GM12872 (cell line): ENCODE results near the gene HMG20A.

Source experiments
- TF ChIP-seq, protein P1 (sequence below): IDR thresholded peaks from 3 replicates; pipeline ENCODE4 v1.5.1; 2011; ENCODE audit warnings: low read depth, mild to moderate bottlenecking, low read length, moderate library complexity; ENCODE audit not compliant: insufficient read depth

The HMG20A gene

DNA sequence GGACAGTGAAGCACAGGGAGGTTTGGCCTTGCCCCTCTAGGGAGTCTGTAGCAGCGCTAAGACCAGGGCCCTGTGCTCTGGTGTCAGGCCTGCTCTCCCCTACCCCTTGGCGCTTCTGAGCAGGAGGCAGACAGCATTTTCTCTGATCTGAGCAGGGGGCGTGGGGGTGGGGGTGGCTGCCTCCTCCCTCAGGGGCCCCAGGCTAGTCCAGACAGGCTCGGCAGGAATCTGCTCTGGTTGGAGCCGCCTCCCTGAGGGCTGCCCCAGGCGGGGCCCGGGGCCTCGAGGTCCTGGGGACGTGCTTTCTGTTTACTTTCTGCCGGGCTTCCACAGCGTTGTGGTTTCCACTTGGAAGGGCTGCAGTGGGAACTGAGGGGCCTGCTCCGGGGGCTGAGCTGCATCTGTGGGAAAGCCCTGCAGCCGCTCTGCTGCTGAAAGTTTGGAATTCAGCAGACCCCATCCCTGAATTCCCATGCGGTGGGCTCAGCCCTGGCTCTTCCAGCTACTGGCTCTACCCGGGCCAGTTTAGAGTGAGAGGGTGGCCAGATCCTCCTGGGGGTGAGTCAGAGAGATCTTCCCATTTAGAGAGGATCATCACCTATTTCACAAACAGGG, 106.6 kb downstream of the HMG20A start:
- TF ChIP-seq, protein P1, sequence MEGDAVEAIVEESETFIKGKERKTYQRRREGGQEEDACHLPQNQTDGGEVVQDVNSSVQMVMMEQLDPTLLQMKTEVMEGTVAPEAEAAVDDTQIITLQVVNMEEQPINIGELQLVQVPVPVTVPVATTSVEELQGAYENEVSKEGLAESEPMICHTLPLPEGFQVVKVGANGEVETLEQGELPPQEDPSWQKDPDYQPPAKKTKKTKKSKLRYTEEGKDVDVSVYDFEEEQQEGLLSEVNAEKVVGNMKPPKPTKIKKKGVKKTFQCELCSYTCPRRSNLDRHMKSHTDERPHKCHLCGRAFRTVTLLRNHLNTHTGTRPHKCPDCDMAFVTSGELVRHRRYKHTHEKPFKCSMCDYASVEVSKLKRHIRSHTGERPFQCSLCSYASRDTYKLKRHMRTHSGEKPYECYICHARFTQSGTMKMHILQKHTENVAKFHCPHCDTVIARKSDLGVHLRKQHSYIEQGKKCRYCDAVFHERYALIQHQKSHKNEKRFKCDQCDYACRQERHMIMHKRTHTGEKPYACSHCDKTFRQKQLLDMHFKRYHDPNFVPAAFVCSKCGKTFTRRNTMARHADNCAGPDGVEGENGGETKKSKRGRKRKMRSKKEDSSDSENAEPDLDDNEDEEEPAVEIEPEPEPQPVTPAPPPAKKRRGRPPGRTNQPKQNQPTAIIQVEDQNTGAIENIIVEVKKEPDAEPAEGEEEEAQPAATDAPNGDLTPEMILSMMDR, result no peak

DNA sequence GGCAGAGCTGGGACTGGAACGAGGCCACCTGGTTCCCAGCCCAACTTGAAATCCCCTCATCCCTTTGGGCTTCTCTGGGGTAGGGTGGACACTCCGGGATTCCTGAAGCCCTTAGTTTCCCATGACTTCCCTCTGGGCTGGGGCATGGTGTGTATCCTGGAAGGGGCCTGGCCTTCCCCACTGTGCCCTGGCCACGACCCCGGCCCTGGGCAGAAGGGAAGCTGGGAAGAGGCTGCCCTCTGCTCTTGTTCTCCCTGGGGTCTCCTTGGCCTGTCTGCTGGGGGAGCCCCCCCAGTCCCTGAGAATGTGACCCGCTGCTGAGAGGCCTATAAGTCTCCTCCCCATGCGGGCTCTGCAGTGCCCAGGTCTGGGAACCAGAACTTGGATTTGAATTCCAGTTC, 107.1 kb downstream of the HMG20A start:
- TF ChIP-seq, protein P1, result no peak

DNA sequence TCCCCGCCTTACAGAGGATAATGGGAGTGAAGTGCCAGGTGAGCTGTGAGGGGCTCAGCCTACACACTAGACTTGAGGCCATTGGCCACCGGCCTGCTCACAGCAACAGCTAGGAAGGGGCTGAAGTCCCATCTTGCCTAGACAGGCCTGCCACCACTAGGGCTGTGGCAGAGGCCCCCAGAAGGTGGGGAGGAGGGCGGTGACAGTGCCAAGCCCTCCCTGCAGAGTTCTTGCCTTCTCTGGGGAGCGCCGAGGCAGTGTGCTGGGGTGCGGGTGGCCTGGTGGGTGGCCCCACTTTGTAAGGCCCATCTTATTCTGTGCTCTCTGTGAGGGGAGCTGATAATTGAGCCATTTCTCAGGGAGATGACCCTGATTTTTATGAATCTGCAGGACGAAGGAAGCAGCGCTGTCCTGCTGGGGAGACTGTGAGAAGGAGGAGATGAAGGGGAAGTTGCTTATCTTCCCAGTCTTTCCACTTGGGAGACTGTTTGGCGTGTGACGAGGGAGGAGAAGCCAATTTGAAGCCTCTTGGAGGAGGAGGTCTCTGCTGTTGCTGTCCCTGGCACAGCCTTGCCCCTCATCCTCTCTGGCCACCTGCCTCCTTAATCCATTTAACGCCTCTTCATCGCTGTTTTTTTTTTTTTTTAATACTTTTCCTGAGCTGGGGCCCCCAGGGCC, 107.7 kb downstream of the HMG20A start:
- TF ChIP-seq, protein P1, result no peak

DNA sequence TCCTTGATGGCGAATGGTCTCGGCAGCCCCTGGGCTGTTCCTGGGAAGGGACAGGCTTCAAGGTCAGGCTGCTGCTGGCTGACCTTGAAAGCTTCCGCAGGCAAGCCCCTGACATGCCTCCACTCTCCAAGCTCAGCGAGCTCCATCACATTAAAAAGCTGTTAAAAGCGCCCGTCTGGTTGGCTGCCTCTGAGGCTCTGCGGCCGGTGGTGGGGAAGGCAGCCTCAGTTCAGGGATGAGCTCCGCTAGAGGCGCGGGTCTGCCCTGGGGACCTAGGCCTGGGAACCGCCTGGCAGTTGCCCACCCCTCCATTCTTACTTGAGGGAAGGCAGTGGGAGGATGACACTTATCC, 108.3 kb downstream of the HMG20A start:
- TF ChIP-seq, protein P1, result no peak

DNA sequence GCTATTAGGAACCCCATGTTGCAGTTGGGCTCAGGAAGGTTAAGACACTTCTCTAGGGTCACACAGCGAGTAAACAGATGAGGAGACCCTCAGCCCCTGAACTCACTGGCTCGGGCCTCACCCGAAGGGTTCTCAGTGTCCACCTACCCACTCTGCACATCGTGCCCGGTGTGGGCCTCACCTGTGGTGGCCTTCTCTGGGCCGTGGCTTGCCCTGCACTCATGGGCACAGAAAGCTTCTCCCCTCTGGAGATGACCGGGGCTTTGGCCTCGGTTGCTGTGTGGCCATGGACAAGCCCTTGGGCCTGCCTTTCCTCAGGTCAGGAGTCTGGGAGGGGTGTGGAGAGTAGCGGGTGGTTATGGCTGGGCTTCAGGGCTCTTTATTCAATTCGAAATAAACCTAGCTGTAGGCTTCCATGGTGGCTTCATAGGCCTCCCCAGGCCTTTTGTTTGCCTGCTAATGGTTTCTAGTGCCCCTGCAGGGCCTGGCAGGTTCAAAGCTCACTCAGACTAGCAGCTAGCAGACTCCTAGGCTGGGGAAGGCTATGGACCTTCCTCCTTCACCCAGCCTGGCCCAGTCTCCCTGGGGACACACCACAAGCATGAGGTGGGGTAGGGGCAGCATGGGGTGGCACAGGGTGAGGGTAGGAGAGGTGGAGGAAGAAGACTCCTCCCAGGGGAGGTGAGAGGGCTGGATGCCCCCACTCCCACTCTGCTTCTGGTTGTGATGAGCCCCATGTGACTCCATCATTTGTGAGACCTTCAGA, 108.9 kb downstream of the HMG20A start:
- TF ChIP-seq, protein P1, result no peak

DNA sequence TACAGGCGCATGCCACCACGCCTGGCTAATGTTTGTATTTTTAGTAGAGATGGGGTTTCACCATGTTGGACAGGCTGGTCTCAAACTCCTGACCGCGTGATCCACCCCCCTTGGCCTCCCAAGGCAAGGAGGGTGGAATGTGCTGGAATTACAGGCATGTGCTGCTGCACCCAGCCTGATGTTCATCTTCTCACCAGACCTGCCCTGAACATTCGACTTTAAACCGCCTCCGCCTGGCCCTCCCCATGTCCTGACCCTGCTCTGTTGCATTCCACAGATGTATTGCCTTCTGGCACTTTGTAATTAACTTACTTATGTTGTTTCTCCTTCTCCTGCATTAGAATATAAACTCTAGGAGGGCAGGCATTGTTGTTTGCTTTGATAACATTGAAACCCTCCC, 109.9 kb downstream of the HMG20A start:
- TF ChIP-seq, protein P1, result no peak

DNA sequence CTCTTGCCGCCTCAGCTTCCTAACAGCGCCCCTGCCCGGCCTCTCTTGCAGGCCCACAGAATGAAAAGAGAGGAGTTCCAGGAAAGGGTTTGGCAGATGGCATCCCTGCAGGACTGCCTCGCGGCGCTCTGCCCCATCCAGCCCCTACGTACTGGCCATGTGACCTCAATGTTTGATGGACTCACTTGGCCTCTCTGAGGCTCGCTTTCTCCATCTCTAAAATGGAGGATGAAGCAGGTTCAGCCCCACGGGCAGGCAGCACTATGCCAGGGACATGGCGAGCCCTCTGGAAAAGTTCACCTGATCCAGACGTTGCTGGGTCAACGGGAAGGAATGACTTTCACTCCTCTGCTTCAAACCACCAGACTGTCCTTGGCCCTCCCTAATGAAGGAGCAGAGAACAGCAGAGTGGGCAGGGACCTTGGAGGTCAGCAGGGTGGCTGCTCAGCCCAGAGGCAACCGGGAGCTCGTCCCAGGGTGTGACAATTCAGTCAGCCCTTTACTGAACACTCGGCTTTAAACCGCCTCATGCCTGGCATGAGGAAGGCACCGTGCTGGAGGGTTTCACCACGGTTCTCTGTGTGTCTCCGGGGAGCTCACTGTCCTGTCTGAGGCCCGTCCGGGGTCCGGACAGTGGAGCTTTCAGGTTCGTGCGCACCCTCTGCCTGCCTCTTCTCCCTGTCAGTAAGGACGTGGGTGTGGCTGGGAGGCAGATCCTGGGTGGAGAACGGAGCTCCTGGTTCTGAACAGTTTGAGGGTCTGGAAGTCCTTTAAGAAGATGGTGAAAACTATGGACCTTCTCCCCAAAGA, 110.7 kb downstream of the HMG20A start:
- TF ChIP-seq, protein P1, result no peak
